ENCODE measurements around the gene TSFM.

DNA sequence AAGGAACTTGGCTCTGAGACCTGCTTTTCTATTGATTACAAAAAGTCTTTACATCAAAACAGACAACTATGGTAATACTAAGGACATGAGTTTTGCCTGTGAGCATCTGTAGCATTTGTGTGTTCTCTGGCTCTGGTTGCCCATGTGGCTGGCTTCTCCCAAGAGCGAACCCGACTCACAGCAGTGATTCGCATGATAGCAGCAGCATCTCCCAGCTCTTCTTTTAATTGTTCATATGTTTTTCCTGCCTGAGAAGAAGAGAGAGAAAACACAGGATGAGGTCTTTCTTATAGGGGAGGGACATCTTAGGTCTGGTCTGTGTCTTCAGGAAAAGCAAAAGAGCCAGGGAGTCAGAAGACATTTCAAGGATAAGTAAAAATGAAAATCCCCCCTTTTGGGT, 18.4 kb downstream of the TSFM start:
- TF ChIP-seq, protein P1, sequence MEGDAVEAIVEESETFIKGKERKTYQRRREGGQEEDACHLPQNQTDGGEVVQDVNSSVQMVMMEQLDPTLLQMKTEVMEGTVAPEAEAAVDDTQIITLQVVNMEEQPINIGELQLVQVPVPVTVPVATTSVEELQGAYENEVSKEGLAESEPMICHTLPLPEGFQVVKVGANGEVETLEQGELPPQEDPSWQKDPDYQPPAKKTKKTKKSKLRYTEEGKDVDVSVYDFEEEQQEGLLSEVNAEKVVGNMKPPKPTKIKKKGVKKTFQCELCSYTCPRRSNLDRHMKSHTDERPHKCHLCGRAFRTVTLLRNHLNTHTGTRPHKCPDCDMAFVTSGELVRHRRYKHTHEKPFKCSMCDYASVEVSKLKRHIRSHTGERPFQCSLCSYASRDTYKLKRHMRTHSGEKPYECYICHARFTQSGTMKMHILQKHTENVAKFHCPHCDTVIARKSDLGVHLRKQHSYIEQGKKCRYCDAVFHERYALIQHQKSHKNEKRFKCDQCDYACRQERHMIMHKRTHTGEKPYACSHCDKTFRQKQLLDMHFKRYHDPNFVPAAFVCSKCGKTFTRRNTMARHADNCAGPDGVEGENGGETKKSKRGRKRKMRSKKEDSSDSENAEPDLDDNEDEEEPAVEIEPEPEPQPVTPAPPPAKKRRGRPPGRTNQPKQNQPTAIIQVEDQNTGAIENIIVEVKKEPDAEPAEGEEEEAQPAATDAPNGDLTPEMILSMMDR (IDR thresholded peaks at IDR 0.05): no peak
- no peak for TF ChIP-seq EZH2 (IDR thresholded peaks at IDR 0.05)
- no peak for TF ChIP-seq EZH2phosphoT487 (IDR thresholded peaks at IDR 0.05)
